GM10847 (cell line): ENCODE measurements around the gene UGT2B28.
"Not testable (repeated sequence)": the region's sequence is repeated elsewhere in the genome, so short reads cannot be mapped to it uniquely, and the experiment has no call there.

Experiments
- POLR2A ChIP-seq: IDR thresholded peaks from 2 replicates; pipeline ENCODE4 v1.6.1; 2011; ENCODE audit not compliant: insufficient read length; ENCODE audit errors: extremely low read depth

UGT2B28 gene

DNA sequence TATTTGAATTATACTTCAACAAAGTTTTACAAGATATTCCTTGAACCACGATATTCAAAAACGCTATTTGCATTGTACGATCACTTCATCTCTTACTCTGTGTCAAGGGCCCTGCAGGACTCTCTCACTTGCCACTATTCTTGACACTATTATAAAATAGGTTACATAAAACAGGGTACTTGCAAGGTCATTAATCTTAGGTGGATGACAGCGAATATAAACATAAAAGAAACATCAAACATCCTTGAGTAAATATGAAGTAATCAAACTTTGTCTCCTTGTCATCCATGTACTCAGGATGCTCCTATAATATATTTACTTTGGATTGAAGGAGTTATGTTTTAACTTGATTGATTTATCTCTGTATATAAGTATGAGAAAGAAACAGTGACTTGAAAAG, at the start of gene UGT2B28:
TSS of gene UGT2B28 (plus strand) at position 395 of the 400 bp plus-strand sequence. CDS start 26 bp downstream, outside the sequence.
- TF ChIP-seq POLR2A, result not testable (repeated sequence)

DNA sequence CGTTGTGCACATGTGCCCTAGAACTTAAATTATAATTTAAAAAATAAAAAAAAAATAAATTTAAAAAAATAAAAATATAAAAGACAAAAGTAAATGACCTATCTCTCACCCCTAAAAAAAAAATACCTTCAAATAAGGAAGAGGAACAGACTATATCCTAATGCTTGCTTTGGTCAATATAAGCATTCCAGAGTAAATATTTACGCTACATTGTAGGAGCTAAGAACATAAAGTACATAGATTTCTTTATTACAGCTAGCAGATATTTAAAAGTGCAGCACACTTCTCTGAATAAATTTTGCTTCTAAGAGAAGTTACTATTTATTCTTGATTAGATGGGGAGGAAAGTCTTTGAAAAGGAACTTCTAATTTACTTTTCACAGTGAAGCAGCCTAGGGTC, 41.2 kb upstream of the UGT2B28 start:
- TF ChIP-seq POLR2A, result no peak

DNA sequence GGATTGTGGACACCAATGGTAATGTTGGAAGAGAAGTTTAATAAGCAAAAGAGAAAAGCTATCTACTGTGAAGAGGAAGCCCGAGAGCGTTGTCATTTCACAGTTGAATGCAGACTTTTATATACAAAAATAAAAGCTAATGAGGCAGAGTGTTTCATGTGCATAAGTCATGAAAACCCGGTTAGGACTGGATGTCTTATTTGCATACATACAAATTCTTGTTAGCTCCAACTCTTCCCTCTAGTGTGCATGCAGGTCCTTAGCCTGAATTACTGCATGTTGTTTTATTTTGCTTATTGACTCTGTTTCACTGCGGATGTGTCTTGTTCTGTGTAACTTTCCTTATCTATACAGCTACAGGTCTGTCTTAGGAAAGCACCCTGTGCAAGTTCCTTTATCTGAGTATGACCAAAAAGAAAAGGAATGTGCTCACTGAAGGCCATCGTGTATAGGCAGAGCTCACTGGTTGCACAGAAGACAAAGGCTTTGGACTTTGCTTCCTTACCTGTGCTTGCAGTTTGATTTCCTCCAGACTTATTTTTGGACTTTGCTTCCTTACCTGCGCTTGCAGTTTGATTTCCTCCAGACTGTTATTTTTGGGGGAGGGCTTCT, 40.6 kb upstream of the UGT2B28 start:
- TF ChIP-seq POLR2A, result no peak

DNA sequence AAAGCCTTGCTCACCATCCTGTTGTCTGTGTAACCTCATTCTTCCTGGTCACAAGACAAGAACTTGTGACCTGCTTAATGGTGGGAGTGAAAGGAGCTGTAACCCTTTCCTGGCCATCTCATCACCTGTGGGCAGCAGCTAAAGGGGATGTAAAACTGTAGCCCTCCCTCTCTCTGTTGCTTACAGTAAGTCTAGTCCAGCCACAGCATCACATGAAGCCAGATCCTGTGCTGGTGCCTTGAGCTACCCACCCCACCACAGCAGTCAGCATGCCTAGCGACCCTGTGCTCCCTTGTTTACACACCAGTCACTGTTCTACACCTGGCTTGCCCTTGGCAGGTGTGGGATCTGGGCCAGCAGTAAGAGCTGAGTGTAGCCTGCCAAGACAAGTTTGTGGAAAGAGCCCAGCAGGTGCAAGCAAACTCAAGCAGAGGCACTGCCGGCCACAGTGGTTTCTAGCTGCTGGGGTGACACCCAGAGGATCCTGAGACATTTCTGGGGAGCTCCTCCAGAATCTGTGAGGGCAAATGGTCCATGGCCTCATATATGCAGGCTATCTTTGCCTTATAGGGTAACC, 41.0 kb downstream of the UGT2B28 start:
- no peak for TF ChIP-seq POLR2A

DNA sequence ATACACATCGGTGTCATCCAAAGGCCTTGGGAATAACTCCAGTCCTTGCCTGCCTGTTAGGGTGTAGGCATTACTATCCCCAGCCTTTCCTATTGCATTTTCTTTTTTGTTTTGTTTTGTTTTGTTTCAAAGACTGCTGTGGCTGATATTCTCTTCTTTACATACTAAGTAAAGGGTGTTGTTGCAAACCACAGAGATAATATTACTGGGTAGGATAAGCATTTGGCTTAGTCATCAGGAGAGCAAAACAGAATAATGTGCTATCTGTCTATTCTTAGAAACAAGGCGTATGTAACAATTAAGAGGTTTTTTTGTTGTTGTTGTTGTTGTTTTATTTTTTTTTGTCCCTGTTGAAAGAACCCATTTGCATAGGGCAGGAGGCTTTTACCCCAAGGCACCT, 41.8 kb downstream of the UGT2B28 start:
- TF ChIP-seq POLR2A, result no peak

DNA sequence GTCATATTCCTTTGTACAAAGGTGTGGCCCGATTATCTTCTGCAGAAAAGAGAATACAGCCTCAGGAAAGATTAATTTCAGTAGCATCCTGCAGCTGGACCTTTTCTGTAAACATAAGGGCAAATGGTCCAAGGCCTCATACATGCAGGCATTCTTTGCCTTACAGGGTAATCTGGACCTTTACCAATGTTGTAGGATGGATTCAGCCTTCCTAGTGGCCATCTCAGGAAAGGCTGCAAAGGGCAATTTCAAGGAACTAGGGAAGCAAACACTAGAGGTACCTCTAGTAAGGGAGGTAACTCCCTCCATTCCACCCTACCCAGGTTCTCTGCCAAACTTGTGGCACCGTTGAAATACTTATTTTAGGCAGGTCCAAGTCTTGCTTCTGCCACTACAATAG, 43.0 kb downstream of the UGT2B28 start:
- no peak for TF ChIP-seq POLR2A

DNA sequence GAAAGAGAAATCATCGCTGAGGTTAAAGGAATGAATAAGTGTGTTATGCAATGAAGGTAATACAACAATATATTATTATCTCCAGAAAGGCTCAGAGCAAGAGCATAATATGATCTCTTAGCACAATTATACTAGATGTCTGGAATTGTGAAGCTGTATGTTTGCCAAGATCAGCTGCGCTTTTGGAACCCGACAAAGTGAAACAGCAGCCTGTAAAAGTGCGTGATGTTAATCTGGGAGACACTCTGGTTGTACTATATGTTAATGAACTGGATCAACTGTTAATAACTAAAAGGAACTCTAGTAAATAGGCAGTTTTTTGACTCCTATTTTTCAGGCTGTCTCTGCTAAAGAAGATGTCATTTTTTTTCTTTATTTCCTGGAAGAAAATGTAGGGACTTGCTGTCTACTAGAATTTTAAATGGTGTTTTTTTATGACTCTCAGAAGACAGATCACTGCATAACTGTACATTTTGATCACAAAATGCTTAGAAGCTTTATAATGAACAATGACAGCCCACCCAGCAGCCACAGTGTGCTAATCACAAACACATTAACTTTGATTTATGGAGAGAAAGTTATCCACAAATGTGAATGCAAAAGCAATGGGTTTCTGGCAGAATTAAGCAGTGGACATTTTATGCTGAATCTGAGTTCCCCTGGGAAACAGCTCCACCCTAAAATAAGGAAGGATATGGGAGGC, 50.2 kb downstream of the UGT2B28 start:
- TF ChIP-seq POLR2A, result no peak
